22Rv1 (cell line): ENCODE data around the gene ZNF783.

Experiments used
- CTCF ChIP-seq: fragments of 450-650 bp; IDR thresholded peaks from 2 replicates; pipeline ENCODE4 v1.5.1; 2017; ENCODE audit warnings: mild to moderate bottlenecking
- ZFX ChIP-seq: fragments of 450-650 bp; IDR thresholded peaks from 2 replicates; pipeline ENCODE4 v1.6.1; 2017; ENCODE audit warnings: antibody characterized with exemption, borderline replicate concordance

GRCh38 chr7:149240637-149241036 is 21.4 kb upstream of the ZNF783 start:
- no peak for TF ChIP-seq CTCF
- no peak for TF ChIP-seq ZFX
